Activated CD8-positive, alpha-beta memory T cell treated with anti-CD3 and anti-CD28 coated beads, Interleukin-2, amount 50 U/mL, for 24 hours (primary cell): Measurements from ENCODE around the gene P2RX2.

Source experiments
- DNase-seq: peaks from one replicate; pipeline ENCODE4 v3.0.0-alpha.2; 2020; ENCODE audit errors: extremely low read depth

Gene P2RX2

DNA sequence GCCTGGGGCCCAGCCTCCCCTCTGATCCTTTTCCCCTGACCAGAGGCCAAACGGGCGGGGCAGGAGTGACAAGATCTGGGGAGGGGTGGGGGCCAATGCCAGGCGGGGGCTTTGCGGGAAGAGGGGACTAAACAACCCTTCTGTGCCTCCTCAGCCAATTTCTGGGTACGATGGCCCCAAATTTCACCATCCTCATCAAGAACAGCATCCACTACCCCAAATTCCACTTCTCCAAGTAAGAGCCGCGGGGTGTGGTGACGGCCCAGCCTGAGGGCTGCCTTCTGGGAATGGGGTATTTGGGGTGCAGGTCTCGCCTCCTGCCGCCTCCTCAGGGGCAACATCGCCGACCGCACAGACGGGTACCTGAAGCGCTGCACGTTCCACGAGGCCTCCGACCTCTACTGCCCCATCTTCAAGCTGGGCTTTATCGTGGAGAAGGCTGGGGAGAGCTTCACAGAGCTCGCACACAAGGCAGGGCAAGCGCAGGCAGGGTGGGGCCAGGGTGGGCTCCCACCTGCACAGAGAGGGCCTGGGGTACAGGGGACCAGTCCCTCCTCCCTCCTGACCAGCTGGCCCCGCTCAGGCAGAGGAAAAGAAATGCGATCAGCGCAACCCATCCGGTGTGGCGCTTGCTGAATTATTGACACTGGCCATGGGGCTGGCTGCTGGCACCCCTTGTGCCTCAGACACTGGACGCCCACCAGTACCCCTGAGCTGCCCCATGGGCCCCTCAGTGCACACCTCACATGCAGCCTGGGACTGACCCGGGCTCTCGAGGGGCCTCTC is 1.7 kb downstream of the P2RX2 start:
- DNase-seq = no peak

DNA sequence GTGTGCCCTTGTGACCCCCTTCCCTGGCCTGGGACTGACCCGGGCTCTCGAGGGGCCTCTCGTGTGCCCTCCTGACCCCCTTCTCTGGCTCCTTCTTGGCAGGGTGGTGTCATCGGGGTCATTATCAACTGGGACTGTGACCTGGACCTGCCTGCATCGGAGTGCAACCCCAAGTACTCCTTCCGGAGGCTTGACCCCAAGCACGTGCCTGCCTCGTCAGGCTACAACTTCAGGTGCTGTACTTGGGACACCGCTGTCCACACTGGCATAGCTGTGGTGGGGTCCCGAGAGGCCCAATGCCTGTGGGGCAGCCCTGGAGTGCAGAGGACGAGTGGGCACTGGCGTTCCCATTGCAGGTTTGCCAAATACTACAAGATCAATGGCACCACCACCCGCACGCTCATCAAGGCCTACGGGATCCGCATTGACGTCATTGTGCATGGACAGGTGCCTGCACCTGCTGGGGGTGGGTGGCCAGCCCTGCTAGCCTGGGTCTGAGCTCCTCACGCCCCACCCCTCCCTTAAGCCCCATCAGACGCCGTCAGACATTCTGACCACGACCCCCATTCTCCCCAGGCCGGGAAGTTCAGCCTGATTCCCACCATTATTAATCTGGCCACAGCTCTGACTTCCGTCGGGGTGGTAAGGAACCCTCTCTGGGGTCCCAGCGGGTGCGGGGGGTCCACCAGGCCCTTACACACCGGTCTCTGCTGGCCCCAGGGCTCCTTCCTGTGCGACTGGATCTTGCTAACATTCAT is 2.5 kb downstream of the P2RX2 start:
- DNase-seq = no peak

DNA sequence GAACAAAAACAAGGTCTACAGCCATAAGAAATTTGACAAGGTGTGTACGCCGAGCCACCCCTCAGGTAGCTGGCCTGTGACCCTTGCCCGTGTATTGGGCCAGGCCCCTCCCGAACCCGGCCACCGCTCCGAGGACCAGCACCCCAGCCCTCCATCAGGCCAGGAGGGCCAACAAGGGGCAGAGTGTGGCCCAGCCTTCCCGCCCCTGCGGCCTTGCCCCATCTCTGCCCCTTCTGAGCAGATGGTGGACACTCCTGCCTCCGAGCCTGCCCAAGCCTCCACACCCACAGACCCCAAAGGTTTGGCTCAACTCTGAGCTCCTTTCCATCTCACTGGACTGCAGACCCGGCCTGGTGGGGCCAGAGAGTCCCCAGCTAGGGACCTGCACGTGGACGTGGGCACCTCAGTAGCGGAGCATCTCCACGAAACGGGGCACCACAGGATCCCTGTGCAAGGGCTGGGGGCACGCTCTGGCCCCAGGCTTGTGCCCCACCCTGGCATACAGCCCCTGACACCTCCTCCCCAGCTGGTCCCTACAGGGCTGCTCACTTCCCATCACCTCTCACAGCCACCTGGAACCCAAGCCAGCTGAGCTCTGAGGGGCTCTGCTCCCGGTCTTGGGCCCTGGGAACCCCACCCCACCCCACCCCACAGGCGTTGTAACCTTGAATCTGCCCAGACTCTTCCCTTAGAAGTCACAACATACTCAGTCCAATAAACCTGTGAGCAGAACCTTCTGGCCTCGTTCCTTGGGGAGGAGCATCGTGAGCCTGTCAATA is 3.3 kb downstream of the P2RX2 start:
- DNase-seq = no peak

DNA sequence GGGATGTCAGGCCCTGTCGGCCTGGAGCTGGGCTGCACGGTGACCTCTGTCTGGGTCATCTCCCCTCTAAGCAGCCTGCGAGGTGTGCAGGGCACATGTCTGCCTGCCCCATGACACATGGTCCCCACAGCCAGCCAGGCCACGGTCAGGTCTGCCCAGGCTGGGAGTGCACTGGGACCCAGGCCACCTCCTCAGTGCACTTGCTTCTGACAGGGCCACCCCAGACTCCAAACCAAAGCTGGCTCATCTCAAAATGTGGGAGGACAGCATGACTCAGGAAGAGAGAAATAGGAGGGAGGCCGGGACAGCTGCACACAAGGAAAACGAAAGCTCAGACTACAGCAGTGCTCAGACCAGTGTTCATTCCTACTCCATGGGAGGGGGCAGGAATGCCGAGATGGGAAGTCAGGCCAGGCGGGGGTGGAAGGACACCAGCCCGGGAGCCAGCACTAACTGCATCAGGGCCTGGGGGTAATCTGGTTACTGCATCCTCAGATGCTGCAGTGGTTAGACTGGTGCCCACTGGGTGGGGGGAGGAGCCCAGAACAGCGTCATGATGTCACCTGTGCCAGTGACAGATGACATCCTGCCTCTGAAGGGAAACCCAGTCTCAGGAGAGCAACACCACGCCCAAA is 4.0 kb downstream of the P2RX2 start:
- no peak for DNase-seq

DNA sequence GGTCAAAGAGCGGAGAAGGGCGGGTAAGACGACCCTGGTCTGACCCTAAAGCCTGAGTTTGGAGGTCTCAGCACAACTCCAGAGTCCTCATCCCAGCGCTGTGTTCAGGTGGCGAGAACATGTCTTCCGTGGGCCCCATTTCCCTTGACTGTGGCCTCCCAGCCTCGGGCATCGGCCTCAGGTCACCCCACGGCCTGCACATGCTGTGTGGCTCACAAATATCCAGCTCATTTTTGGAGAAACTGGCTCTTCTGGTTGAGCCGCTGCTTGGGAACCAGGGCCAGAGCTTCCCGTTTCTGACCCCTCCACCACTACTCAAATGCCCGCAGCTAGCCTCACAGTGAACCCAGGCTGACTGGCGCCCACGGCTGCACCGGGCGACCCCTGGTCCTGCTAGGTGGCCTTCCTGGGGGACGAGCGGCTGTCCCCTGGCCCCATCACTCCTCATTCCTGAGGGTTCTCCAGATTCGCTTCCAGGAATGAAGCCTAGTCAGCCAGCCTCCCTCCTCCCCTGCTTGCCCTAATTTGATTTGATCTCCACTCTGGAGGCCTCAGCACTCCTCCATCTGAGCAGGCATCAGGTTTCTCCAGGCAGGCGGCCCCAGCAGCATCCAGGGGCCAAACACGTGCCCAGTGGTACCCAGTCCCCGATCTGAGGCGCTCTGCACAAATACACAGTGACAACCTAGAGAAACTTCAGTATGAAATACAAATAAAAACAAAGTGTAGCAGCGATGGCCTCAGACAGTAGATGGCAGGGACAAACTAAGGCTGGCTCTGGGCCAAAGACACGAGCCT is 4.7 kb downstream of the P2RX2 start:
- DNase-seq = no peak

DNA sequence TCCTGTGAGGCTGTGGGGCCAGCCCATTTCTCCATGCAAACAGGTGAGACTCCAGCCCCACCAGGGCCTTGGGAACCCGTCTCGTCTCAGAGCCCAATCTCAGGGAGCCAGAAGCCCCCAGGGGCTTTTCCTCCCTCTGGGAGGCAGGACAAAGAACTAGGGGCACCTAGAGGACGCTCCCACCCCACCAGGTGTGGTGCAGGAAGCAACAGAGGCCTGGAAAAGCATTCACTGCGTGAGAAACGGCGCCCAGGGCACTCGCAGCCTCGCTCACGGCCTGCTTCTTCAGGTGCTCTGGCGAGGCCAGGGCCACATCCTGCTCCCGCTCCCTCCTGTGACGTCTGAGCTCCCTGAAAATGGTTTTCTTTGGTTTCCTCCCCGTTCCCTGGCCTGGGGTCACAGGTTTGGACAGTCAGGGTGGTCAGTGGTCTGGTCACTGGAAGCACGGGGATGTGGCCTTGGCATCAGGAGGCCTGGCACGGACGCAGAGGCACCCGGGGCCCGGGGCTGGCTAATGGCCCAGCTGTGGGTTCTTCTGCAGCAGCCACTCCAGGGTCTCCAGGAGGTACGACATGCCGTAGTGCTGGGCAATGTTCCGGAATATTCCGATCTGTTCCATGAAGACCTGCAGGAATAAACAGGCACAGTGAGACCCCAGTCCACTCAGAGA is 5.7 kb downstream of the P2RX2 start:
- no peak for DNase-seq

DNA sequence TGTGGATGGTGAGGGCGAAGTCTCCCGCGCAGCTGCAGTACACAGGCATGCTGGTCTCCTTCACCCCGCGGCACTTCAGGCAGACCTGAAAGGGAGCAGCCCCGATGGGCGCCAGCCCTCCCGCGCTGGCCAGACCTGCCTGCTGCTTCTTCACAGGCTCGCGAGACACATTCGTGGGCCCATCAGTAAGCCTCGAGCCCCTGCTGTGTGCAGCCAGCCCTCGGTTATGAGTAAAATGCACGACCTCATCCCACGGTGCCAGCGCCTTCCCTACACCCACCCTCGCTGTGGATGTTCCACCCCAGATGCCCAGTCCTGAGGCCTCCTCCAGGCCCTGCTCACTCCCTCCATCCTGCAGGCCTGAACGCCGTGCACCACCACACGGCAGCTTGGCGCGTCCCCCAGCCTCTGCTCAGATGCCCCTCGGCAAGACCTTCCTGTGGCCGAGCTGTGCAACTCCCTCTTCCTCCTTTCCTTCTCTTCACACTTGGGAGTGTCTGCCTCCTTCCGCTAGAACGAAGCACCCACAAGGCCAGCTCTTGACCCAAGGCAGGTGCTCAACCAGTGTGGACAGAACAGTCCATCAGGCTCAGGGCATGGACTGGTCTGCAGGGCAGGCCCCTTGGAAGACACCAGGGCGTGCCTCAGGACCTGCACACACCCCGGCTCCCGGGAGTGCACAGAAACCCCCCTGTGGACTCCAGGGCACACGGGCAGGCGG is 6.5 kb downstream of the P2RX2 start:
- no peak for DNase-seq

DNA sequence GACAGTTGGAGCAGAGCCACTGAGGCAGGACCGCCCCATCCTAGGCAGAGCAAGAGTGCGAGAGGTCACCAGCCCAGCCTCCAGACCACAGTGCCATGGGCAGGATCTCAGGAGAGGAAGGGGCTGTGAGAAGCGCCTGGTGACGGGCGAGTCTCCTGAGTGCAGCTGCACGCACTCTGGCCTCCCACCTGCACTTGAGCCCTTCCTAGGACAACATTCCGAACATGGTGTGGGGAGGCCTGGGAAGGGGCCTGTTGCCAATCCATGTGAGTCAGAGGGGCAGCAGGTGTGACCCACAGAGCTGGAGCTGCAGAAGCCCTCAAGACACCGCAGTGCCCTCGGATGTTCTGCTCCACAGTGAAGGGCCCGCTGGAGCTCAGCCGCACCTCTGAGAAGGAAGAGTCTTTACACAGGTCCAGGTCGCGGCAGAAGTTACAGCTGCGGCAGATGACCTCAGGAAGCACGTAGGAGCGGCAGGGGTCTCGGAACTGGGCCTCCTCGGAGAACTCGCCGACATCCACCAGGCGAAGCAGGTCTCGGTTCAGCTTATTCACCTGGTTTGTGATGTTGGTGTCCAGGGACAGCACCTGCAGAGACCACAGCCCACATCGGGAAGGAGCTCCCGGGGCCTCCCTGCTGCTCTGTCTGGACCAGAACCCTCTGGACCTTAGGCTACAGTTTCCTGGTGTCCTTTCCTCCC is 7.3 kb downstream of the P2RX2 start:
- DNase-seq = no peak

DNA sequence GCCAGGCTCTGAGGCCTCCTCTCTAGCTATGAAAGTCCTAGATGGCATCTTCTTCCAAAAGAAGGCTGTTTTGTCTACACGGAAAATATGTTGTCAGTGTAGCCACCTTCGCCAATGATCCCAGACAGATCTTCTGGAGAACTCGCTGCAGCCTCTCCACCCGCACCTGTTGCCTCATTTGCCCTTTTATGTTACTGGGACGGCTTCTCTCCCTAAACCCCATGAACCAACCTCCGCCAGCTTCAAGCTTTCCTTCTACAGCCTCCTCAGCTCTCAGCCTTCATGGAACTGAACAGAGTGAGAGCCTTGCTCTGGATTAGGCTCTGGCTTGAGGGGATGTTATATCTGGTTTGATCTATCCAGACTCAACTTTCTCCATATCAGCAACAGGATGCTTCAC is 10.8 kb downstream of the P2RX2 start:
- DNase-seq = no peak

DNA sequence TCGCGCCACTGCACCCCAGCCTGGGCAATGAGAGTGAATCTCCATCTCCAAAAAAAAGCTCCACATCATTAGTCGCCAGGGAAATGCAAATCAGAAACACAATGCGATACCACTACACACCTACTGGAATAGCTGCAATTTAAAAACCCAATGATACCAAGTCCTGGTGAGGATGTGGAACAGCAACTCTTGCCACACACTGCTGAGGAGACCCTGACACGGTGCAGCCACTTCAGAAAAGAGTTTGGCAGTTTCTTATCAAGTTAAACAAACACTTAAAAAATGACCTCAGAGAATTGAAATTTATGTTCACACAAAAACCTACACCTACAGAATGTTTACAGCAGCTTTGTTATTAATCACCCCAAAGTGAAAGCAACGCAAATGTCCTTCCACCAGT is 12.1 kb downstream of the P2RX2 start:
- DNase-seq = no peak

DNA sequence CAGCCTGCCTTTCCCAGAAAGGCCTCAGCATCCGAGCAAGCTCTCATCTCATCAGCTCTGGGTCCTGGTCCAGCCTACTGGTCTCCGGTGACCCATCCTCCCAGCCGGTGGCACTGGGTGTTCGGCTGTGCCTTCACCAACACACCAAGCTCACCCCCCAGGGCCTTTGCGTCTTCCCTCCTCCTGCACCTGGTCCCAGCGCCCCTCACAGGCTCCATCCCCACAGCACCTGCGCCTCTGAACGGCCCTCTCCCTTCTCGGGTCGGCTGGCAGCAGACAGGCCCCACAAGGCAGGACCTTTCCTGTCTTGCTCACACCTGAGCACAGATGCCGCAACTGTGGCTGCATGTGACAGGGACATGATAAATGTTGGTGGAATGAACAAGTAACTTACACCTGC is 13.1 kb downstream of the P2RX2 start:
- no peak for DNase-seq

DNA sequence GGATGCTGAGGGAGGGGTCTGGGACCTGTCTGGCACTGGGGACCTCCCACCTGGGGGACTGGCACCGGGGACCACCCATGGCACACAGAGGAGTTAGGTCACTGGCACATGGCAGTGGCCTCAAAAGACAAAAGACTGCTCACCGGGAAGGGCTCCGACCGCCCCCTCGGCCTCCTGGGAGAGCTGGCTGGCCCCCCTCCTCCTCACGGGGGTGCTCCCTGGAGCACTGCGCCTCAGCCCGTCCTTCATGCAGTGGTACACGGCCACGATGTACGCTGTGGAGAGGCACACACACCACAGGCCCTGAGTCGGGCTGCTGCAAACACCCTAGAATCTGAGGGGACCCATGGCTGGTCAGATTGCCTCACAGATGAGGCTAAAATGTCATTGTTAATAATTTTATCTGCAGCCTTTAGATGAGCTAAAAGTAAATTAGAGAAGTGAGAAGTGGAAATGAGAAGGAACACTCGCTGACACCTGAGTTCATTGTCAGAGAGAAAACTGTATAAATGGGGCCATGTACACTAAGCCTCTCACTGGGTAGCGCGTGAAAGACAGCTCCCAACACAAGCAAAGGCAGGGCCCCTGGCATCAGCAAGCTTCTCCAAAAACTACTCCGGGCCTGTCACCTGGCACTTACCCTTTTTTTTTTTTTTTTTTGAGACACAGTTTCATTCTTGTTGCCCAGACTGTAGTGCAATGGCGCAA is 14.1 kb downstream of the P2RX2 start:
- no peak for DNase-seq

DNA sequence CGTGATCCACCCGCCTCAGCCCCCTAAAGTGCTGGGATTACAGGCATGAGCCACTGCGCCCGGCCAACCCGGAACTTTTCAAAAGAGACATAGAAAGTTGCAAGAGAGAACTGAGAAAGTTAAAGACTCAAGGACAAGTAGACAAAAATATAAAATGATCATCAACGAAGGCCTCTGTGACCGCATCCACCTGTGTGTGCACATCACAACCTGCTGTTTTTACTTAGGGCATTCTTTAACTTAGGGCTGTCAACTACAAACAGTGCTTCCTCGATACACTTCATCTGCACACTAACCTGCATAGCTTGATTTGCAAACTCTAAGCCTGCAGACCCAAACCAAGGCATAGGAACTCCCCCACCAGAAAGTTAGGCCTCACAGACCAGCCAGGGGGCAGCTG is 14.8 kb downstream of the P2RX2 start:
- DNase-seq = no peak

DNA sequence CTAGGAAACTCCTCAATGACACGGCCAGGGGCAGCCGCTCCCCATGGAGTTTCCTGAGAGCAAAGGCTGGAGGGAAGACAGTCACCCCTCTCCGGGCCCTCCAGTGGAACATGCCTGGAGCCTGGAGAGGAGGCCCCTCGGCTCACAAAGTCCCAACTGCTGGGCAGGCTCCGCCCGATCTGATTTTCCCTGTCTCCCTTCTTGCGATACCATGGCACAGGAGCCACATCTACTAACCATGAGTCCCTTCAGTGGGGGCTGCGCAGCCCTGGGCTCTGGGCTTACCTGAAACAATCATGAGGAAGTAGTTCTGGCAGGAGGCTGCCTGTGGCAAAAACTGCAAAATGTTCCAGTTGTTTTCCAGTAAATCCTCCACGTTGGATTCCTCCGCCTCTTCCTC is 15.3 kb downstream of the P2RX2 start:
- no peak for DNase-seq

DNA sequence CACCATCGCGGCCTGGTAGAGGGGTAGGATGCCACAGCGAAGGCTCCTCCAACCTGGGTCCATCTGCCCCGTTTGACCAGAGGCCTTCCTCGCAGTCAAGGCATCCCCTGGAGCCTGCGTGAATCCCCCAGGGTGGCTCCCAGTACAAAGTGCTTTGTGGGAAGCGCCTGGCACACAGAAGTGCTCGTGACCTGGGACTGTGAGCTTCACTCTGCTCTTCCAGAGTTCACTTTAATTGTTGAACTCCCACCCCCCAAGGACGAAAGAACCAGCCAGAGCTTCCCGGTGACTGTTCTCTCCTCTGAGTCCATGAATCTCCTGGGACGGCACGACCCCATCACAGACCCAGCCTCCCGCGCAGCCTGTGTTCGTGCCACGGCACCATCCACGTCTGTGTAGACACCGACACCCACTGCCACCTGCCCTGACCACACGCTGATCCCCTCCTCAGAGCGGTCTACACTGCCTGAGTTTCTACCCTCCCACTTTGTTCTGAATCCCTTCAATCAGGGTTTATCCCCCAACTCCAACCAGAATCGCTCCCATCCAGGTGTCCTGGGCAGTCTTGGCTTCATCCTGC is 15.9 kb downstream of the P2RX2 start:
- DNase-seq = no peak

DNA sequence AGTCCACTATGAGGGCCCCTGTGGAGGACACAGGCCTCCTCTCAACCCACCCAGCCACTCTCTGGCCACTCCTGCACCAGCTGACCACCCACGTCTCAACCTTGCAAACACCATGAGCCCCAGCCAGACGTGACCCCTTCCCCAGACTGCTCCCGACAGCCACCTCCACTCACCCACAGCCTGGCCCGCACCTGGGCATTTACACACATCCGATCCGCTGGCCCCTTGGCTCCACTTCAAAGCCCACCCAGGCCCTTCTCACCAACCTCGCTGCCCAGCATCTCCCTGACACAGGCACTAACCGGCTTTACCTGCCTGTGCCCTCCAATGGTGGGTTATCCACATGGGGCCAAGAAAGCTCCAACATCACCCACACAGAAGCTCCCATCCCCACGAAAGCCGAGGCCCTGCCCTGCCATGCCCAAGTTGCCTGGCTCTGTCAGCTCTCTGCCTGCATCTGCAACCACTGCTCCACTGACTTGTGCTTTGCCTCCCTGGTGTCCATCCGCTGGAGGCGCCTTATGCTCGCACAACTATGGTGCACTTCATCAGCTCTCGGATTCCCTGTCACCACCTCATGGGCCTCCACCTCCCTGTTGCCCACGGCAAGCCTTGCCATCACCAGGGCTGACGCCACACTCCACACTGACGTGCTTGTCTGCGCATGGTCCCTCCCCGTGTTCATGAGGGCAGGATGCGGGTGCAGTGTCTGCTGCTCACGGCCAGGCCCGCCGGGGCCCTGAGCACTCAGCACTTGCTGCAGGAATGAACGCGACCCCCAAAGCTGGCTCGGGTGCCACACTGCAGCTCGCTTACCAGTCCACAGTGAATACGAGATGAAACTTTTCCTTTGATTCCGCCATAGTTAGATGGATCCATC is 16.7 kb downstream of the P2RX2 start:
- DNase-seq = no peak

DNA sequence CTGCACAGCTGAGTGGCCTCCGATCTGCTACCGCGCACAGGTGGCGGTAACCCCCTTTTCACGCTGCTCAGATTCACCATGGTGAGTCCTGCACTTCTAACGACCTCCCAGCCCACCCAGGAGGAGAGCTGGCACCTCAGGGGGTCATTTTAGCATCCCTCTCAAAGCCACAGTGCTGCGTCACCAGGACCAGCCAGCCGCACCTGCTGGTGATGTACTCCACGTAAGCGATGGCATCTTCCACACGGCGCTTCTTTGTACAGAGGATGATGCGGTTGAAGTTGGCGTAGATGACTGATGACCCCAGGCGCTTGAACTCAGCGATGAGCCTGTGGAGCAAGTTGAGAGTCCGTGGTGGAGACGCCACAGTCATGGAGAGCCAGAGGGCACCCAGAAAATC is 19.2 kb downstream of the P2RX2 start:
- no peak for DNase-seq
